SKM-1 treated with dmso at 0.1 percent for 144 hours (cell line): ENCODE results near the gene IQSEC3.
"Not testable (repeated sequence)": the region's sequence is repeated elsewhere in the genome, so short reads cannot be mapped to it uniquely, and the experiment has no call there.

Experiments
- DNase-seq: peaks from one replicate; lab custom pipeline; 2025; ENCODE audit not compliant: unreplicated experiment; lab: John Stamatoyannopoulos, UW

The IQSEC3 gene

DNA sequence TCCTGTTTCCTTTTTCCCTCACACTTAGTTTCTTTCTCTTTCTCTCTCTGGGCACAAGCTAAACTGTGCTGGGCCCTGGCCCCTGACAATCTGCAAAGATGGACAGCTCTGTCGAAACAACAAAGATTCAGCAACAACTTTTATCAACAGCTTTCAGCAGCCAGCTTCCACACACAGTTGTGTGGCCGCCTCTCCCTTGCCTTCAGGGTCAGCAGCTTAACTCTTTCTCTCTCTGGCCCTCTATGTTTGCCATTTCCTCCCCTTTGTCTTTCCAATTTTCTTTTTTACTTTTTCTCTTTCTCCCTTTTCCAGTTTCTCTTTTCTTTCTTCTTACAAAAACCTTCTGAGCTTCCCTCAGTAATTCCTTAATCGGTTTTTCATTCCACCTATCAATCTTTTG, 43.3 kb downstream of the IQSEC3 start:
- DNase-seq, result no peak

DNA sequence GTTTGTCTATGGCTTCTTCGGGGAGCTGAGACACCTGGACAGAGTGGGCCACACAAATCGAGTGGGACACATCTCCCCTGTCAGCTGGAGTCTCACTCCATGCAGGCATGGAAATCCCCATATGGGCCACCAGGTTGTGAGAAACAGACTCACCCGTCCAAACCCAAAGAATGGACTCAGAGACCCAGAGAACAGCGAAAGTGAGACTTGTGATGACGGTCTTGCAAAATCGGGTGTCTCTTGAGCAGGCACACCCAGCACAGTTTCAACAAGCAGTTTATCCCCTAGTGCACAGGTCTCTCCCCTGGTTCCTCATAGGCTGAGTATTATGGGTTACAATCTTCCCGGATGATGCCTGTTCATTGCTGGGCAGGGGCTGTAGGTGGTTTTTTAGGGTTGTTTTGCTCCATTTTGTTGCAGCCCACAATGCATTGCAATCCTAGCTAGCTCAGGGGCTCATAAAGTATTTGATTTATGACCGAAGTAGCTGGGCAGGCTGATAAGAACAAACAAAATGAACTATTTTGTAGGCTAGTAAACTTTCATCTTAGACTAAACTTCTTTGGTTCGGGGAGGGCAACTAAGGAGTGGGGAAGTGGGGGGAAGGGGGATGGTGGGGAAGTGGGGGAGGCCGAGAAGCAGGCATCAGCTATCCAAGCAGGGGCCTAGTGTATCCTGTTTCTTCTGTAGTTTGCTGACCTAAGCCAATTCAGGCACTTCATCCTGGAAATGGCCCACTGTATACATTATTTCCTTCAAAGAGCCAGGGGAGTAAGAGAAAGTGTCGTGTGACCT, 45.3 kb downstream of the IQSEC3 start:
- DNase-seq, result no peak

DNA sequence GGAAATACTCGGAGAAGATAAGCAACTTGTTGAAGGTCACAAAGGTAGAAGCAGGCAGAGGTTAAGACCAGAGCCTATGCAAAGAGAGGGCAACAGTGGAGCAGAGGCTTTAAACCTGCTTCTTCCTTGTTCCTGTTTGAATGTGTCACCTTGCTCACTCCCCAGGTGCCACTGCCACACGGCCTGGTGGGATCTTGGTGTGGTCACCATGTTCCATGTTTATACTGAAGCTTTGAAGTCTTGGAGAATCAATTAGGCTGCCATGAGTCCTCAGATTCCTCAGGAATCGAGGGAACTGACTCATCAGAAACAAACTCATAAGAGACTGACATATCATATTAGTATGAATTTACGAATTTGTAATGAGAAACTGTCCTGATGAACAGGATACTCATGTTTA, 46.8 kb downstream of the IQSEC3 start:
- DNase-seq, result no peak

DNA sequence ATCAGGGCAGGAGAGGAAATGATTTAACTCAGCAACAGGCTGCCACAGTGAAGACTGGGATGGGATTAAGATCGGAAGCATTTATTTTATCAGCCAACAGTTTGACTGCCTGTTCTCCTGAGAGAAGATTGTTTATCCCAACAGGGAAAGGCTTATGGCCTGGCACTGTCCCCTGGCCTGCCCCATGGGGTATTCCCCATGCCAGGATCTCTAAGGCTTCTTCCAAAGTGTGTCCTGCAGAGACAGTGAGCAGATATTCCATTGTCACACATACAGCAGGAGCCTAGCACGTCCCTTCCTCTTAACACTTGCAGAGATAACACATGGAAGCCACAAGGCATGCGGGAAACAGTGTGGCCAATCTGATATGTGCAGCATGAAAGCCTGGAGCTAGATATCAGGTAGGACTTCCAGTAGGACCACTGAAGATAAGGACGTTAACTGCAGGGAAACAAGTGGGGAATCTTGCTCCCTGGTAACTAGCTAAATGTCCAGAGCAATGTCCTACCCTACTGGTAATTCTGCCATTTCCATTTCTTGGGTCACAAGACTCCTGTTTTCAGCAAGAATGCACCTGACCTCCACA, 48.2 kb downstream of the IQSEC3 start:
- DNase-seq, result no peak

DNA sequence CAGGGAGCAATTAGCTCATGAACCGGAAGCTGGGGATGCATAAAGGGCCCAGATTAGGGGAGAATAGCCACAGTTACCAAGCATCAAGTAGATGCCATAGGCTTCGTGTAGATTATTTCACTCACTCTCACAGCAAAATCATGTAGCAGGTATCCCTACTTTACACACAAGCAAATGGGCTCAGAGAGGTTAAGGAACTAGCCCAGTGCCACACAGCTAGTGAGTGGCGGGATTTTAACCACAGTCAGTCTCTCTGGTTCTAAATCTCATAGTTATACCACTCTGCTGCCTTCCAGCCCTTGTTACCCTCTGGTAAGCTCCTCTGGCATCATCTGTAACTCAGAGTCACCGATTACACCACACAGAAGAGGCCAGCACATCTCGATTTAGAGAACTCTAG, 49.0 kb downstream of the IQSEC3 start:
- no peak for DNase-seq

DNA sequence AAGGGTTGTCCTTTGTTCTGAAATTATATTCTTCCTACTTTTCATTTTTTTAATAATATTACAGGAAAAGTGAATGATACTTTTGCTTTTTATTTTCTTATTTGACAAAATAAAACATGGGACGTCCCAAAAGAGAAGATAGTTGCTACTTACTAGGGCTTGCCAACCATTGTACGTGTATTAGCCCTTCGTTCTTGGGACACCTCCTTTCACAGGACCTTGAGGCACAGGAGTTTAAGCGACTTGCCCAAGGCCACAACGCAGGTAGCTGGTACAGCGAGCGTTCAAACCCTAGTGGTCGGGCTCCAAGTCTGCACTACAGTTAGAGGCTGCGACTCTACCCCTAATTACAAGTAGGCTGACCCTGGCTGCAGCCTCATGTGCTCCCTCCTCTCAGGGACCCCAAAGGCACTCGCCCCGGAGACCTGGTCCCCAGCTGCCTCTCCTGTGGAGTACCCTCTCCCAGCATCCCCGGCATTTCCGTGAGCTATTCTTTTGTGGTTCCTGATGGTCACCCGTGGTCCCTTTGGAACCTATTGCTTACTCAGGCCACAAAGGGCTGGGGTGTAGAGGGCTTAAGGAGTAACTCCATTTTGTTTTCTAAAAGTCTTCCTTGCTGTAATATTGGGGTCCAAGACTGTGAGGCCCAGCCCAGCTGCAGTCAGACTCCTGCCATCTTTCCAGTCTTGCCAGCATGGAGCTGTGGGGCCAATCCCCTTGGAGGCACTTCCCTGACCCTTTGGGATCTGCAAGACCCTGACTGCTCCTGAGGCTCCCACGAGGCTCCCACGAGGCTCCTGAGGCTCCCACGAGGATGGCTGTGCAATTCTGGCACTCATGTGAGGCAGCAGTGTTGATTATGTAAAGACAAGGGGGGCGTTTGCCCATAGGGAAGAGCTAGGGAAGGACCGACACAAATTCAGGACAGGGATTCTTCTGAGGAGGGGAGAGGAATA, 49.7 kb downstream of the IQSEC3 start:
- DNase-seq, result no peak

DNA sequence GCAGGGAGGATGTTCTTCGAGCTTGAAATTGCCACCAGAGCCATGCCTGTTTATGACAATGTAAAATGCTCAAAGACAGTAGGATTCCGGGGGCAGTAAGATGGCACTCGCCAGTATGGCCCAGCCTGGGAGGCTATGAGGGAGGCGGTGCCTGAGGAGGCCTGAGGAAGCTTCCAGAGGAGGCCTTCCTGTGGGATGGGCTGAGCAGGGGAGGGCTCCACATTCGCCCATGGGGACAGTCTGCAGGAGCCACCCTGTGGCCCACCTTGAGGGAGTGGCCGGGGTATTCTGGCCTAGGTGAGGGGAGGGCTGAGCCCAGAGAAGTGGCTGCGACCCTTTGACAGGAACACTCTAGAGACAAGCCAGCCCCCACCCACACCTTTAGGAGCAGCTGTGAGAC, 50.7 kb downstream of the IQSEC3 start:
- DNase-seq, result no peak

DNA sequence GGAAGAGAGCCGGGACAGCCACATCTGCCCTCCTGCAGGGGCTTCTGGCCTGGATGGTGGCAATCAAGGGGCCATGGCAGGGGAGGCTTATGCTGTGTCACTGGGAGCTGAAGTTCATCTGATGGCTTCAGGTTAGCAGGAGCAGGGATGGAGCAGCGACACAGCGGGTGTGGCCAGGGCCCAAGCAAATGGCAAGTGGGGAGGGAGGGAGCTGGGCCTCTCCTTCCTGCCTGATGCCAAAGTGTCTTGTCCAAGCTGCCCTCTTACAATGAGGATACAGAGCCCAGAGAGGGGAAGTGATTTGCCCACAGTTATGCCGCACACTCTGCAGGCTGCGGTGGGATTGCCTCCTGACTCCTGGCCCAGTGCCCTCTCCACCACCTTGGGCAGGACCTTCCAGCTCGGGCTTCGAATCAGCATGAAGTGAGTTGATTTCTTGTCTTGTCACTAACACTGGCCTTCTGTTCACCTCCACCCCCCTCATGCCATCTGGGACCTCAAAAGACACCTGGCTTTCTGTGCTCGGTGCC, 51.3 kb downstream of the IQSEC3 start:
- no peak for DNase-seq

DNA sequence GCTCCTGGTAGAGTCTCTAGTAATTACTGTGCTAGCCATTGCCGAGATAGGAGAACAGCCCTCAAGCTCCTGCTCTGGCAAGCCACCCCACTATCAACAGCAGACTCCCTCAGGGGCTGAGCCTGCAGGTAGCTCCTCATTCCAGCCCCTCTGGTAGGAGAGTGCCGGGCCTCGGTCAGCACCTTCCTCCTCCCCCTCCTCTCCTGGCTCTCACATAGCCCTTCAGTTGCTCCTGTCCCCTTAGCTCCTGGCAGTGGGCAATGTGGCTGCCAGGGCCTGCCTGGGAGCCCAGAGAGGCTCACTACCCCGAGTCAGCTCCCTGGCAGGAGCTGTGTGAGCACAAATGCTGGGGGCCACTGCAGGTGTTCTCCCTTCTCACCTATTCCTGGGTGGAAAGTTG, 52.0 kb downstream of the IQSEC3 start:
- no peak for DNase-seq

DNA sequence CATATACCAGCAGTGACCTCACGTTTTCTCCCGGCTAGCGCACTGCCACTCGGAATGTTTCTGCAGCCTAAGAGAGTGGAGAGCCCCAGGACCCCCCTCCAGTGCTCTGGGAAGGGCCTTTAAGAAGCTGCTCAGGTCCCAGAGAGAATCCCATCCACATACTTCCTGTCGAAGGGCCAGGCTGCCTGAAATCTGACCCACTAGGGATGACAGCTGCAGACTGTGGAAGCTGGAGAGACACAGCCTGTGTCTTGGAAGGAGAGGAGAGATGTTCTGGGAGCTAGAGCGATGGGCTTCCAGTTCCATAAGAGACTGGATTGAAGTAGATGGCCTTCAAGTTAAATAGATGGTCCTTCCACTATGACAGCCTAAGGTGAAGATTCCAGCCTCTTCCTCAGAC, 54.4 kb downstream of the IQSEC3 start:
- DNase-seq, result no peak

DNA sequence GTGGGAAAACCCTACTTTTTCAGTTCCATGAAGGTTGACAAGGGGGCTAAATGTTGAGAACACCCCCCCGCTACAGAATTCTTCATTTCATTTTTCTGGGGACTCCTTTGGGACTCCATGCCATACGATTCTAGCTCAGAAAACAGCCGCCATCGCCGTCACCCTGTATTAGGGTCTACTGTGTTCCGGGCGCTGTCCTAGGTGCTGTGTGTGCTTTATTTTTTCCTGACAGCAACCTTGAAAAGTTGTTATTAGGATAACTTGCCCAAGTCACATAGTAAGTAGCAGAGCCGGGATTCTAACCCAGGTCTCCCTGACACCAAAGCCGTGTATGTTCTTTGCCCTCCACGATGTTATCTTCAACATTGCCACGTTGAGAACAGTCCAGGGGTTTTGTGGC, 55.1 kb downstream of the IQSEC3 start:
- no peak for DNase-seq

DNA sequence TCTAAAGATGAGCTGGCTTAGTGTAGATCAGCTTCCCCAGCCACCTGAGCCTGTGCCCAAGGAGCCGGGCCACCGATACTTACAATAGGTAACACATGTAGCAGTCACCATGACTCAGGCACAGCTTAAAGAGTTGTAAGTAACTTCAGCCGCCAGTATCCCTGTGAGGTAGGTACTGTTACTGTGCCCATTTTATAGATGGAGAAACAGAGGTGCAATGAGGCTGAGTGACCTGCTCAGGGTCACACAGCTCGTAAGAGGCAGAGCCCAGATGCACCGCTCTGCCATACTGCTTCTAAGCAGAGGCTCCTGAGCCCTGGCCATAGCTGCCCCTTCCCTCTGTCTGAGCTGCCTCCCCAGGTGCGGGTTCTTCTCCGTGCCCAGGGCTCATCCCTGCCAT, 58.5 kb downstream of the IQSEC3 start:
- no peak for DNase-seq

DNA sequence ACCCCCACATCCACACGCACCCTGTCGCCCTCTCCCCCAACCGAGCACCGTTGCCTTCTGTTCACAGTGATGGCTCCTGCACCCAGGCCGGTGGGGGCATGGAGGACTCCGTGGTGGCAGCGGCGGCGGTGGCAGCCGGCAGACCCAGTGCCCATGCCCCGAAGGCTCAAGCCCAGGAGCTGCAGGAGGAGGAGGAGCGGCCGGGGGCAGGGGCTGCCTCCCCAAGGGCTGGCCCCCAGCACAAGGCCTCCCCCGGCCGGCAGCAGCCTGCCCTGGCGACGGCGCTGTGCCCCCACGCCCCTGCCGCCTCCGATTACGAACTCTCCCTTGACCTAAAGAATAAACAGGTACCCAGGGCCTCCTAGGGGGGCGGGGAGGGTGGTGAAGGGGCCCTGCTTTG, 59.0 kb downstream of the IQSEC3 start:
- no peak for DNase-seq

DNA sequence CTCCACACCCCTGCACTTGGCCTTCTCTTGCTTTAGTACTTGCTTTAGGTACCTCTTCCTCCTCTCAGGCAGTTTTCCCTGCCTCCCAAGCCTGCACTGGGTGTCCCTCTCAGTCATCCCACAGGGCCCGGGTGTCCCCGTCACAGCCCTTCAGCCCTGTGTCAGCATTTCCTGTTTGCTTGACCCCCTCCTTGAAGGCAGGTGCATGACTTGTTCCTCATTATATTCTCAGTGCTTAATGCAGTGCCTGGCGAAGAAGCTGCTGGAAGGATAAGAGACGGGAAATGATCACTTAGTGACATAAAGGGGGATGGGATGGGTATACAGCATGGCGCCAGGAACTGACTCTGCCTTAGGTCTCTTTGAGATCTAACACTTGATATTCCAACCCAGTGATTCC, 61.5 kb downstream of the IQSEC3 start:
- no peak for DNase-seq

DNA sequence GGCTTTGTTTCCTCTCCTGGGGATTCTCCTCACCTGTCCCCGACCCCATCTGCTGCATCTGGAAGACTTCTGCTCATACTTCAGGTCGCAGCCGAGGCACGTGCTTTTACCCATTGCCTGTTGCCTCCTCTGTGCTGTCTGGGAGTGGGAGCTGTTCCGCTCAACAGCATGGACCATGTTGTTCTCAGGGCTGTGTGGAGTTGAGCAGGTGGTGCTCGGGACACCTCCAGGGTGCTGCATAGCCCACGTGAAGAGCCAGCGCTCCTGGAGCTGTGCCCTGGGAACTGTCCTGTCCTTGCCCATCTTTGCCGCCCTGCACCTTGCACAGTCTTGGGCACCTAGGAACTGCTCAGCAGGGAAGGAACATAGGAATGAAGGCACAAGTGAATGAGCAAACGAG, 62.4 kb downstream of the IQSEC3 start:
- DNase-seq, result no peak

DNA sequence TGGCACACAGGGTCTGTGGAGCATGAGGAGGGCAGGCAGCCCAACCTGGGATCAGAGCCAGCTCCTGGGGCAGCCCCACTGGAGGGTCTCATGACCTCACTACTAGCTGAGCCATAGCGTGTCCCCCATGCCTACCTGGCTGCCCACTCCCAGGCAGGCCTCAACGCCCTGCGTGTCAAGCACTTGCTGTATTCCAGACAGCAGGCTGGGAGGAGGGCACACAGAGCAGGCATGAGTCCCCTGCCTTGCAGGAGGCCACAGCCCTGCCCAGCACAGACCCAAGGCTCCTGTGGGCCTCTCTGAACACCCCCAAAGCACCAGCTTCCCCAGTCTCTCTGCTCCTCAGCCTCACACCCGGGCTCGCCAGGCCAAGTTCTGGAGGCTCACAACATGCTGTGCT, 64.0 kb downstream of the IQSEC3 start:
- DNase-seq, result no peak

DNA sequence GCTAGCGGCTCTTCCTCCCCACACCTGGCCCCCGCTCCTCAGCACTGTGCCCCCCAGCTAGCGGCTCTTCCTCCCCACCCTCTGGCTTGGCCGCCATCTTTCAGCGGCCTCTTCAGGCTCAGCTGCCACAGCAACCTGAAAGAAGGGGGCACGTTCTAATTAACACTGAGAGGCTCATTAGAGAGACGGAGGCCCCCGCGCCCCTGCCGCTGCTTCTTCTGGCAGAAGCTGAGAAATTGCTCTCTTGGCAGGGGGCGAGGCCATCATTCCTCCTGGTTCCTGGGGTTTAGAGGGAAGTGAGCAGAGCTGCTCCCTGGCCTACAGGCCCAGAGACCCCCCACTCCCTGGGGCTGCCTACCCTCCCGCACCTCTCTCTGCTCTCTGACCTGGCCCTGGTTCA, 64.4 kb downstream of the IQSEC3 start:
- DNase-seq, result no peak

DNA sequence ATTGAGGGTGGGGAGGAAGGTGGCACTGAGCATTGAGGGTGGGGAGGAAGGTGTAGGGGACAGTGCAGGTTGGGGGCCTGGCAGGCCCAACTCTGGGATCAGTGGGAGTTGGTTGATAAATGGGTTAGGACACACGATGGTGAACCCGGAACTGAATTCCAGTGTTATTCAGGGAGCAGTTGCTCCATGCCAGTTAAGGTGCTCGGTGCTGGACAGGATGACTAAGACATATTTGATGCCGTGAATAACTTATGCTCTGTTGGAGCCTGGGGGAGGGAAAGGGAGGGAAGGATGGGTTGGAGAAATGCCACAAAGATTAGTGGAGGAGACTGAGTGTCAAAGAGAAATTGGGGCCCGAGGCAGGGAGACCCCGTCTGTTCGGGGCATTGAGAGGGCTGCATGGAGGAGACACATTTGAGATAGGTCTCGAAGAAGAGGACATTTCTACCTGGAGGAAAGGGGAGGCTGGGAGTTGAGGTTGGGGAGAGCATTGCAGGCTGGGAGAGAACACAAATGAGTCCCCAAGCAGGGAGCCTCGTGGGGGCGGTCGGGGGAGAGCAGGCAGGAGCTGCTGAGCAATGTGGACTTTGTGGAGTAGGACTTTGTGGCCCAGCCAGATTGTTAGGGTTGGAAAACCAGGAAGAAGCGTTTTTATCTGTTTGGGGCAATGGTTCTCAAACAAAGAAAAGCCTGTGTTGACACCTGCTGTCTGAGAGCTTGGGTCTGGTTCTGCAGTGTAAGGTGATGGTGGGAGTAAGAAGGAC, 65.3 kb downstream of the IQSEC3 start:
- DNase-seq, result no peak

DNA sequence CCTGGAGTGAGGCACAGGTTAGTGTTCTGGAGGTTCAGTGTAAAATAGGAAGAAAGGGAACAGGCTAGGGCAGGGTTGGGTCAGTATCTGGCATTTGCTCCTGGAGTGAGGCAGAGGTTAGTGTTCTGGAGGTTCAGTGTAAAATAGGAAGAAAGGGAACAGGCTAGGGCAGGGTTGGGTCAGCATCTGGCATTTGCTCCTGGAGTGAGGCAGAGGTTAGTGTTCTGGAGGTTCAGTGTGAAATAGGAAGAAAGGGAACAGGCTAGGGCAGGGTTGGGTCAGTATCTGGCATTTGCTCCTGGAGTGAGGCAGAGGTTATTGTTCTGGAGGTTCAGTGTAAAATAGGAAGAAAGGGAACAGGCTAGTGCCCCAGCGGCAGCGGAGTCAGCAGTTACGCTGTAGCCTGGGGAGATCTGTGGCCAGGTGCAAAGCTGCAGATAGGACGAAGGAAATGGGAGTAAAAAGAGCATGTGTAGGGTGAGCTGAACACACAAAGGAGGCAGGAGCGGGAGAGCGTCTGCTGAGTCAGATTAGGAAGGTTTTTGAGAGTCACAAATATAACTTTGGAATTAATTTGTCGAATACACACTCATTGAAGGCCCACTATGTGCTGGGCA, 67.2 kb downstream of the IQSEC3 start:
- DNase-seq, result not testable (repeated sequence)

DNA sequence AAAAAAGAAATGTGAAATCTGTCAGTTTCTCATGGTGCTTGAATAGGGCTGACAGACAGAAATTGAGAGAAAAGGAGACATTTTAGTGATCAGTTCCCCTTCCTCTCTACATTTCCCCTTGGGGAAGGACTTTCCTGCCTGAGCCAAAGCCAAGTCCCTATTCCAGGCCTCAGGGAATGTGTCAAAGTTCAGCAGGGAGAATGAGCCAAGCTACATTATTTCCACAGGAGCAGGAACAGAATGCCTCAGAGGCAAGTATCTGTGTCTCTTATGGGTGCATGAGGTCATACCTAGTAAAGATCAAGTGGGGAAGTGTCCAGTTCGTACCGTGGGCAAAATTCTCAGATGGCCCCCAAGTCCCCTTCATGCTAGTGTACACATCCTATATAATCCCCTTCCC, 68.6 kb downstream of the IQSEC3 start:
- no peak for DNase-seq
